HUES64 (cell line): Measurements from ENCODE around the gene VN1R5.
"Not testable (repeated sequence)": the region's sequence is repeated elsewhere in the genome, so short reads cannot be mapped to it uniquely, and the experiment has no call there.

Experiments used
- H3K27ac ChIP-seq: 2 replicates; pipeline ENCODE4 v1.7.0; 2013; ENCODE audit warnings: low read depth, low read length, inconsistent platforms
- H3K27me3 ChIP-seq: 2 replicates; pipeline ENCODE4 v1.6.1; 2013; ENCODE audit warnings: mild to moderate bottlenecking, low read length; ENCODE audit not compliant: insufficient read depth
- H3K36me3 ChIP-seq: 2 replicates; pipeline ENCODE4 v1.6.1; 2013; ENCODE audit warnings: mild to moderate bottlenecking, low read length; ENCODE audit not compliant: insufficient read depth
- H3K4me1 ChIP-seq: 2 replicates; pipeline ENCODE4 v1.6.1; 2013; ENCODE audit warnings: mild to moderate bottlenecking, low read length, moderate library complexity; ENCODE audit not compliant: insufficient read depth
- H3K4me3 ChIP-seq: 2 replicates; pipeline ENCODE4 v1.5.1; 2013; ENCODE audit warnings: mild to moderate bottlenecking, low read length, moderate library complexity
- H3K9ac ChIP-seq: 2 replicates; pipeline ENCODE4 v1.6.1; 2013; ENCODE audit warnings: mild to moderate bottlenecking, low read depth, low read length
- H3K9me3 ChIP-seq: 2 replicates; pipeline ENCODE4 v1.6.1; 2013; ENCODE audit warnings: low read depth, low read length; ENCODE audit not compliant: insufficient read depth
- WGBS: fragments of 150-250, 120-280 bp; methylation state at CpG from one replicate; pipeline ENCODE4 v1.1.7; 2013; ENCODE audit warnings: missing lambda C conversion rate; 5-methylcytosine and 5-hydroxymethylcytosine counted together

VN1R5 gene

GRCh38 chr1:247274605-247275256 is 18.9 kb downstream of the VN1R5 start:
- Histone ChIP-seq H3K36me3 (no peaks in the 10 kb centered on the region), H3K27me3 (no peaks in the 10 kb centered on the region), H3K4me1 (peaks cover 2% of the 10 kb centered on the region; the same call in 1 of the 2 replicates), H3K27ac (no peak overlapping the region), H3K4me3 (no peak overlapping the region), H3K9ac (no peak overlapping the region), H3K9me3 (peaks cover 9% of the 10 kb centered on the region; the same call in 1 of the 2 replicates)
- WGBS, result 91% methylated on average over 3 of the region's 3 CpGs

- Histone ChIP-seq H3K4me1 (peaks cover 13% of the 10 kb centered on the region), H3K36me3 (no peaks in the 10 kb centered on the region), H3K9me3 (no peaks in the 10 kb centered on the region), H3K9ac (no peak overlapping the region), H3K4me3 (no peak overlapping the region), H3K27me3 (no peaks in the 10 kb centered on the region), H3K27ac (no peak overlapping the region)
- 97% methylated on average over 2 of the region's 2 CpGs for WGBS
Observed at GRCh38 chr1:247277191-247277590, 21.3 kb downstream of the VN1R5 start.

- 75% methylated on average over 5 of the region's 5 CpGs for WGBS
- Histone ChIP-seq H3K9me3 (no peaks in the 10 kb centered on the region), H3K27me3 (no peaks in the 10 kb centered on the region), H3K9ac (no peak overlapping the region), H3K4me3 (no peak overlapping the region), H3K27ac (0 out of 2 replicates have a peak overlapping the region, but pooled peaks have one; percentile 35), H3K36me3 (no peaks in the 10 kb centered on the region), H3K4me1 (peaks cover 11% of the 10 kb centered on the region)
Observed at GRCh38 chr1:247281001-247281574, 25.2 kb downstream of the VN1R5 start.

DNA sequence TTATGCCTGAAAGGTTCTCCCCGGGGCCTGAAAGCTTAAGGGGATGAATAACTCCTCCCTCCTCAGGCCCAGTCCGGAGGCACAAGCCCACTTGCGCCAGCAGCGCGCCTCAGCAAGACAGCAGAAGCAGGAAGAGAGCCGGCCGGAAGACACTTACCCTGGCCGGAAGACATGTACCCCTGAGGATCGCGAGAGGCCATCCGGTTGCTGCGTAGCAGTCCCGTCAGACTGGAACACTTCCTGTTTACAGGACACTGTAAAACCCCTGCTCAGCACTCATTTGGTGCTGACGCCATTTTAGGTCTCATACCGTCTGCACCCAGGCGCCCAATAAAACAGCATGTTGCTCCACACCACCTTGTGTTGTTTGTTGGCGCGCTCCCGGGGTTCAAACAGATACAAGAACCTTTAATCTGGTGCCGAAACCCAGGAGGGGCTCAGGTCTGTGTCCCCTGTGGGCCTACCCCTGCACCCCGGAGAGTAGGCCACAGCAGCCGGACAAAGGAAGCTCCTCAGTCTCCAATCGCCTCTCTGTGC is 30.3 kb downstream of the VN1R5 start:
- H3K27me3 ChIP-seq, result no peaks in the 10 kb centered on the region
- no peaks in the 10 kb centered on the region for H3K9me3 ChIP-seq
- H3K36me3 ChIP-seq, result no peaks in the 10 kb centered on the region
- H3K4me1 ChIP-seq, result peaks cover 16% of the 10 kb centered on the region
- no peak overlapping the region for H3K4me3 ChIP-seq
- WGBS, result 96% methylated on average over 23 of the region's 23 CpGs
- no peak overlapping the region for H3K27ac ChIP-seq
- no peak overlapping the region for H3K9ac ChIP-seq

GRCh38 chr1:247287460-247287859 is 31.6 kb downstream of the VN1R5 start:
- no peak overlapping the region for H3K9ac ChIP-seq
- 95% methylated on average over 14 of the region's 14 CpGs for WGBS

GRCh38 chr1:247288341-247288740 is 32.5 kb downstream of the VN1R5 start:
- Histone ChIP-seq H3K4me1 (peaks cover 24% of the 10 kb centered on the region), H3K4me3 (no peak overlapping the region), H3K9me3 (no peaks in the 10 kb centered on the region), H3K36me3 (no peaks in the 10 kb centered on the region), H3K27me3 (no peaks in the 10 kb centered on the region), H3K9ac (no peak overlapping the region), H3K27ac (no peak overlapping the region)
- 91% methylated on average over 6 of the region's 6 CpGs for WGBS

More at GRCh38 chr1:247287460-247287859, 31.6 kb downstream of the VN1R5 start:
- H3K27ac ChIP-seq, result no peak overlapping the region
- no peaks in the 10 kb centered on the region for H3K9me3 ChIP-seq
- H3K4me3 ChIP-seq, result no peak overlapping the region
- H3K4me1 ChIP-seq, result peaks cover 16% of the 10 kb centered on the region
- H3K27me3 ChIP-seq, result no peaks in the 10 kb centered on the region
- no peaks in the 10 kb centered on the region for H3K36me3 ChIP-seq

DNA sequence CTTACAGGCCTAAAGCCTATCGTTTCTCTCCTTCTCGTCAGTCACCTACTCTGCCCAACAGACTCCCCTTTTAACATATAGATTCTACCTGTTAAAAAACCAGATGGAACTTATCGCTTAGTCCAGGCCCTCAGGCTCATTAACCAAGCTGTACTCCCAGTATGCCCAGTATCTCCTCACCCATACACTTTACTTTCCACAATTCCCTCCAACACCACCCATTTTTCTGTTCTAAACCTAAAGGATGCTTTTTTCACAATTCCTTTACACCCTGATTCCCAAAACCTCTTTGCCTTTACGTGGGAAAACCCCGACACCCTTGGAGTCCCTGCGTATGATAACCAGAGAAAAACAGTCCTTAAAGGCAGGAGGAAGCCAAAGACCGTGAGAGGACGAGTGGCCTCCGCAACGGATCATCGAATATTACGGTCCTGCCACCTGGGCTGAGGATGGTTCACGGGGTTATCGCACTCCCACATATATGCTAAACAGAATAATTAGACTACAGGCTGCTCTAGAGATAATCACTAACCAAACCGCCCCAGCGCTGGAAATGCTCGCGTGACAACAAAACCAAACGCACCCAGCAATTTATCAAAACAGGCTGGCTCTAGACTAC is 33.5 kb downstream of the VN1R5 start:
- H3K9ac ChIP-seq, H3K36me3 ChIP-seq, H3K27ac ChIP-seq, H3K27me3 ChIP-seq, H3K4me3 ChIP-seq, H3K9me3 ChIP-seq: not testable (repeated sequence)
- 92% methylated on average over 19 of the region's 19 CpGs for WGBS
- peaks cover 33% of the 10 kb centered on the region for H3K4me1 ChIP-seq

DNA sequence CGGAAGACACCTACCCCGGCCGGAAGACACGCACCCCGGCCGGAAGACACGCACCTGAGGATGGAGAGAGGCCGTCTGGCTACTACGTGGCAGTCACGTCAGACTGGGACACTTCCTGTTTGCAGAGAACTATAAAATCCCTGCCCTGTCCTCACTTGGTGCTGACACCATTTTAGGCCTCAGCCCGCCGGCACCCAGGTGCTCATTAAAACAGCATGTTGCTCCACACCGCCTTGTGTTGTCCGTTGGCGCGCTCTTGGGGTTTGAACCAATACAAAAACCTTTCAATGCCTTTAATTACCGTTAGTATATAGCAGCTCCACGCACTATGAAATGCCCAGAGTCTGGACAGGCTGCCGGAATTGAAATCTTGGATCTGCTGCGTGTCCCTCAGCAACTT is 34.7 kb downstream of the VN1R5 start:
- H3K4me1 ChIP-seq, result peaks cover 45% of the 10 kb centered on the region
- no peaks in the 10 kb centered on the region for H3K9me3 ChIP-seq
- no peaks in the 10 kb centered on the region for H3K27me3 ChIP-seq
- WGBS, result 95% methylated on average over 20 of the region's 20 CpGs
- H3K9ac ChIP-seq, result no peak overlapping the region
- no peak overlapping the region for H3K27ac ChIP-seq
- no peak overlapping the region for H3K4me3 ChIP-seq
- H3K36me3 ChIP-seq, result no peaks in the 10 kb centered on the region

DNA sequence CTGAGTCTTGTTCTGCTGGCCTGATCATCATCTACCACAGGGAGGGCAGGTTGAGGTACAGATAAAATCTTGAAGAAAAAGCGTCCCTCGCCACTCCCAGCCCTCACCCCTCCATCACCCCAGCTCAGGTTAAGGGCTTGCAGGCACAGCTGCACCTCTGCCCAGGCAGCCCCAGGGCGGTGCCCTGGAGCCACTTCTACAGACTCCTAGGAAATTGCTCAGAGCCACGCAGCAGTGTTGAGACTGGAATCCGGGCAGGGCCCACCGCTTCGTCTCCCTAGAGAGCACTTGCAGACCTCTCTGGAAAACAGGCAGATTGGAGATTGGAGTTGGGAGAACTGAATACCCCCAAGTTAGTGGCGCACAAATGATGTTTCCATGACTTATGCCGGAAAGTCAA is 35.3 kb downstream of the VN1R5 start:
- Histone ChIP-seq H3K36me3 (no peaks in the 10 kb centered on the region), H3K4me3 (no peak overlapping the region), H3K4me1 (peaks cover 51% of the 10 kb centered on the region), H3K9ac (no peak overlapping the region), H3K27me3 (no peaks in the 10 kb centered on the region), H3K9me3 (no peaks in the 10 kb centered on the region), H3K27ac (no peak overlapping the region)
- WGBS, result 89% methylated on average over 9 of the region's 9 CpGs

GRCh38 chr1:247291833-247292561 is 36.1 kb downstream of the VN1R5 start:
- H3K27ac ChIP-seq, result no peak overlapping the region
- H3K9me3 ChIP-seq, result no peaks in the 10 kb centered on the region
- H3K9ac ChIP-seq, result no peak overlapping the region
- no peaks in the 10 kb centered on the region for H3K36me3 ChIP-seq
- no peak overlapping the region for H3K4me3 ChIP-seq
- peaks cover 59% of the 10 kb centered on the region for H3K4me1 ChIP-seq
- WGBS, result 69% methylated on average over 17 of the region's 17 CpGs
- H3K27me3 ChIP-seq, result no peaks in the 10 kb centered on the region

- Histone ChIP-seq H3K36me3 (no peaks in the 10 kb centered on the region), H3K4me3 (no peak overlapping the region), H3K9me3 (no peaks in the 10 kb centered on the region), H3K4me1 (peaks cover 67% of the 10 kb centered on the region), H3K27ac (no peak overlapping the region), H3K9ac (no peak overlapping the region), H3K27me3 (no peaks in the 10 kb centered on the region)
- WGBS, result 78% methylated on average over 7 of the region's 7 CpGs
Observed at GRCh38 chr1:247293047-247293446, 37.2 kb downstream of the VN1R5 start.
